Hepatocyte (in vitro differentiated cells): Measurements from ENCODE around the gene HIRIP3.

Experiments
- CTCF ChIP-seq: fragments of 200-600 bp; sonication (generic); IDR thresholded peaks from 2 replicates; pipeline ENCODE4 v1.5.1; 2016; ENCODE audit warnings: antibody characterized with exemption, mild to moderate bottlenecking; ENCODE audit not compliant: poor library complexity
- EZH2phosphoT487 ChIP-seq: fragments of 200-600 bp; sonication (generic); IDR thresholded peaks from one replicate; pipeline ENCODE4 v1.6.1; 2018; ENCODE audit warnings: antibody characterized with exemption, mild to moderate bottlenecking, low read depth, moderate library complexity; ENCODE audit not compliant: unreplicated experiment, severe bottlenecking

GRCh38 chr16:29988346-29989075 is 6.9 kb downstream of the HIRIP3 start:
- no peak for TF ChIP-seq EZH2phosphoT487
- no peak for TF ChIP-seq CTCF
